ENCODE measurements around the gene KLC1. TPM values are rescaled to one million over a fixed set of nuclear protein-coding genes. Genes with fewer than 3 reads are reported as not detected.

The KLC1 gene
- total RNA-seq, 1 donor from 2014 or later: 277 TPM

- DNase-seq: no peak
Observed at GRCh38 chr14:103723748-103724081, 94.7 kb downstream of the KLC1 start.

- DNase-seq: peak; percentile 39
Observed at GRCh38 chr14:103724116-103724515, 95.1 kb downstream of the KLC1 start.

- DNase-seq: no peak
Observed at GRCh38 chr14:103725001-103725682, 96.1 kb downstream of the KLC1 start.

- DNase-seq: no peak
Observed at GRCh38 chr14:103725739-103726395, 96.9 kb downstream of the KLC1 start.

DNA sequence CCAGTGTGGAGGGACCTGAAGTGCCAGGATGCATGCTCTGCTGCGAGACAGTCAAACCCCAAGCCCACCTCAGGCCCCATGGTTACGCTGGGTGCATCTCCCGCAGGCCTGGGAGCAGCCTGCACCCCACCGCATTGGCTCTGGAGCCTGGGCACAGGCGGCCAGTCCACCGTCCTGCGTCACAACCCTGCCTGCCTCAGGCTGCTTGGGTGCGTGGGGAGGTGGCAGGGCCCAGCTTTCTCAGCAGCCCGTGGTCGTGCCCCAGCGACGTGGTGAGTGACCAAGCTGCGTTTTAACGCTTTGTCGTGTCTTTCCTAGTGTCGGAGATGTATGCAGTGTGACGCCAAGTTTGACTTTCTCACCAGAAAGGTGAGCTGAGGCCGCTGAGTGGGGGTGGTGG is 97.5 kb downstream of the KLC1 start:
- no peak for DNase-seq

GRCh38 chr14:103727313-103727980 is 98.4 kb downstream of the KLC1 start:
- no peak for DNase-seq

DNA sequence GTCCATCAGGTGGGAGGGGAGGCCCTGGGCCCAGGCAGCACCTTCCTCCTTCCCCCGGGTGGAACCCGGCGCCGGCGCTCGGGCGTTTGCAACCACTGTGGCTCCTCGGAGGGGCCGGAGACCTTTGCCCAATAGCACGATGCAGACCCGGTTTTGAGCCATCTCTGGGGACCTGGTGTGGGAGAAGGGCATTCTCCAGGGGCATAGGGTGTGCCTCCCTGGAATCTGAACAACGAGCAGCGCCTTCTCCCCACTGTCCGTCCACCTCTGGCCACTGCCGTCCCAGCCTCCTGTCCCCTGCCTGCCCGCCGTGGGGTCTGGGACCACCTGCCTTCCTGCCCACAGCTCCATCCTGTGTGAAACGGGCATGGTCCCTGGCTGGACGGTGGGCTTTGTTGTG is 99.1 kb downstream of the KLC1 start:
- no peak for DNase-seq

DNA sequence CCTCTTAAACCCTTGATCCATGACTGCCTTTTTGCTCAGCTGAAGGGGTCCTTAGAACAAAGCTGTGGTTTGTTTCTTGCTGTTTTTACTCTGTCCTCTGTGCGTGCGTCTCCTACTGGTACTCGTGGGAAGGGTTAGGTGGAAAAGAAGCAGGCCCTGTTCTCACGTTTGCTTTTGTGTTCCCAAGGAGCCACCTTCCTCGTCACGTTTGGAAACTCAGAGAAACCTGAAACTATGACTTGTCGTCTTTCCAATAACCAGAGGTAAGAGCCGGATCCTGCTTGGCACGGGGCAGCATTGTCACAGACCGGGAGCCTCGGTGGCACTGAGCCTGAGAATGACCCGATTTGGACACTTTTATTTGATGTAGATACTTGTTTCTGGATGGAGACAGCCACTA is 99.7 kb downstream of the KLC1 start:
- DNase-seq: no peak

GRCh38 chr14:103729496-103730448 is 100.8 kb downstream of the KLC1 start:
- no peak for DNase-seq

GRCh38 chr14:103730490-103731035 is 101.6 kb downstream of the KLC1 start:
- no peak for DNase-seq

DNA sequence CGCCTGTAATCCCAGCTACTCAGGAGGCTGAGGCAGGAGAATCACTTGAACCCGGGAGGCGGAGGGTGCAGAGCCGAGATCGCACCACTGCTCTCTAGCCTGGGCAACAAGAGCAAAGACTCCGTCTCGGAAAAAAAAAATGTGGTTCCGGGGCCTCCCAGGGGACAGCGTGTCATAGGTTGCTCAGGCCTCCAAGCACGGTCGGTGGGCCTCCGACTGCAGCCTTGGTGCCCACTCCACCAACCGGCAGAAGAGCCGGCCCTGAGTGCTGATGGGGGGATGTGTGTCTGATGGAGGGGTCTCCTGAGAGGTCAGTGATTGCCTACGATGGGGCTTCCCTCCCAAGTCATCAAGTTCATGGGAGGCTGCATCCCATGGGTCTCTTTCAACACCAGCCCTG is 102.5 kb downstream of the KLC1 start:
- DNase-seq: no peak

DNA sequence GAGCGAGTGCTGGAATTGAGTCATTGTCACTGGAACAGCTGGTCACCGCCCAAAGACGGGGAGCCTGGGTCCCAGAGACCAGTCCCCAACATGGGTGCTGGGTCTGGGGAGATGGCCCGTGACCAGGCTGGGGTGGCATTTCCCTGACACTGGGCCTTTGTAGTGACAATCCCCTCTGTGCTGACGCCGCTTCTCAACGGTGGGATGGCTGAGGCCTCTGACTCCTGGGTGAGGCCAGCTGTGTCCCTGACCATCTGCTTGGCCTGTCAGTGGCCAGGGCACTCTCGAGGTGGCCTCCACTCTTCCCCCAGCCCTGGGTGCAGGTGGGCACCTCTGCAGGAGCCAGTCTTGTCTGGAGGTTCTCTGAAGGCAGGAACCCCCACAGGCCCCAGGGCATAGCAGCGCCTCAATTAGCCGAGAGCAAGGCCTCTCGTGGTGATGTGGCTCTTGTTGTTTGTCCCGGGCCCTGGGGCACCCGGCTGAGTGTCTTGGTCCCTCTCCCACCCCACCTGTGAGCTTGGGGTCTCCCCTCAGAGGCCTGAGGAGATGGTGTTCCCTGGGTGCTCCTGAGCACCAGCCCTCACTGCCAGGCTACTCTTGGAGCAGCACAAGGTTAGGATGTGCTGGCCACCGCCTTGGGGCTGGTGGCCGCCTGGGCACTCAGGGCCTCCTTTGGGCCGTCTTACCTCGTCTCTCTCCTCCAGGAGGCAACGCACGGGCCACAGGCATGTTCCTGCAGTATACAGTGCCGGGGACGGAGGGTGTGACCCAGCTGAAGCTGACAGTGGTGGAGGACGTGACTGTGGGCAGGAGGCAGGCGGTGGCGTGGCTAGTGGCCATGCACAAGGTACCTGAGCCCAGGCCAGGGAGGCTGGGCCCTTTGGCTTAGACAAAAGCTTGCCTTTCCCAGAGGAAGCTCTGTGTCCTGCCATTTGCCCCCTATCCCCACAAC is 103.2 kb downstream of the KLC1 start:
- DNase-seq: no peak

DNA sequence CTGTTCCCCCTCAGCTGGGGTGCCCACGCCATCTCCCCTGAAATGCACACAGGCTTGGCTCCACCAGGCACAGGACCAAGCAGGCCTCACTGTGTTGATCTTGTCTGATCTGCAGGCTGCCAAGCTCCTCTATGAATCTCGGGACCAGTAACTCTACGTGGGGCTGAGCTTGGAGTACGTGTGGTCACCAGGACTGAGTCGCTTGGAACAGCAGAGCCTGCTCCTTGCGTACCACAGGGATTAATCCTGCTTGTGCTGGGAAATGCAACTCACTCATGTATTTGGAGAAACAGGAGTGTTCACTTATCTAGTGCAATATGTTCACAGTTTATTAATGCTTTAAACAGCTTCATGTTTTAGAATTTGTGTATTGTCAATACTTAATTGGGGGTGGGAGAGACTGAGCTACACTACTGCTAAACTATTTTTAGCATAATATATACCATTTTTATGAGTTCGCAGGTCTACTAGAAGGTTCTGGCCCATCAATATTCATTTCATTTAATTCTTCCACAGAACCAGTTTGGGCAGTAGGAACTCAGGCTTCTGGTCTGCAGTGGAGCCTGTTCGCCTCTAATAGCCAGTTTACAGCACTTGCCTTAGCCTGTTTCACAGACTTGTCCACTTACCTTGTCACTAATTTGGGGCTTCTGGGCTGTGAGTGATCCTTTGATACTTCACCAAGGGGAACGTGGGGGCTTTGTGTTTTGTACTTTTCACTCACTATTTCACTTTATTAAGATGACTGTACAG is 104.0 kb downstream of the KLC1 start:
- no peak for DNase-seq

DNA sequence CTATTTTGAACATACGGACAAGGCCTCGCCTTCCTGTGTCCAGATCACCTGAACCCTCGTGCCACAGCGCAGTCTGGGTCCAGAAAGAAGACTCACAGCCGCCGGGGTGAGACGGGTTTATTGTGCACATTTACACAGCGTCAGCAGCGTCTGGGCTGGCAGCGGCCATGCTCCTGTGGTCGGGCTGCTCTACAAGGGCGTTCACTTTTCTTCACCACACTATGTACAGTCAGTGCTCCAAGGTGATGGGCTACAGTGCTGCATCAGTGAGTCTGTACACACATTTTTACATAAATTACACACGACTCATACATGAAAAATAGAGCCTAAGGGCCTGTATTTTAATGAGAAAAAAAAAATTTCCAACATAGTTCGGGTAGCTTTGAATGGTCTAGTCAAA is 104.6 kb downstream of the KLC1 start:
- no peak for DNase-seq

GRCh38 chr14:103734081-103734888 is 105.3 kb downstream of the KLC1 start:
- DNase-seq: no peak

GRCh38 chr14:103735022-103735421 is 106.0 kb downstream of the KLC1 start:
- peak; percentile 61 for DNase-seq

DNA sequence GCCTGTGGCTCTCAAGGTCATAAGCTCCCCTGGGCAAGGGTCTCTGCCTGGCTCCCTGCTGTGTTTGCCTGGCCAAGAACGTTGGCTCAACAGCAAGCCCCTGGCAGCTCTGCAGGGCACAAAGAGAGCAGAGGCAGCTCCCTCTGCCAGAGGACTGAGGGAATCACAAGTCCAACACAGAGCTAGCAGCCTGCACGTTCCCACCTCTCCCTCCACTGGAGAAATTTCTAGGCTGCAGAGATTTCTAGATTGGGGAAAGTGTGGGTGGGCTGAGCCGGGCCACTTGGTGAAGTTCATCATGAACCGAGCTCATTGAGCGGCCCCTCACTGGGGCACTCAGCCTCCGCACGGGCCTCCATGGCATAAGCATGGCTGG is 106.4 kb downstream of the KLC1 start:
- DNase-seq: peak; percentile 41

GRCh38 chr14:103735815-103736545 is 107.0 kb downstream of the KLC1 start:
- no peak for DNase-seq
